ENCODE data around the gene CHST13. TPM values are rescaled to one million over a fixed set of nuclear protein-coding genes. Genes with fewer than 3 reads are reported as not detected.

CHST13 gene
- total RNA-seq, 4 donors from 2014 or later: 2.8 to 2.9 TPM; not detected in 2

DNA sequence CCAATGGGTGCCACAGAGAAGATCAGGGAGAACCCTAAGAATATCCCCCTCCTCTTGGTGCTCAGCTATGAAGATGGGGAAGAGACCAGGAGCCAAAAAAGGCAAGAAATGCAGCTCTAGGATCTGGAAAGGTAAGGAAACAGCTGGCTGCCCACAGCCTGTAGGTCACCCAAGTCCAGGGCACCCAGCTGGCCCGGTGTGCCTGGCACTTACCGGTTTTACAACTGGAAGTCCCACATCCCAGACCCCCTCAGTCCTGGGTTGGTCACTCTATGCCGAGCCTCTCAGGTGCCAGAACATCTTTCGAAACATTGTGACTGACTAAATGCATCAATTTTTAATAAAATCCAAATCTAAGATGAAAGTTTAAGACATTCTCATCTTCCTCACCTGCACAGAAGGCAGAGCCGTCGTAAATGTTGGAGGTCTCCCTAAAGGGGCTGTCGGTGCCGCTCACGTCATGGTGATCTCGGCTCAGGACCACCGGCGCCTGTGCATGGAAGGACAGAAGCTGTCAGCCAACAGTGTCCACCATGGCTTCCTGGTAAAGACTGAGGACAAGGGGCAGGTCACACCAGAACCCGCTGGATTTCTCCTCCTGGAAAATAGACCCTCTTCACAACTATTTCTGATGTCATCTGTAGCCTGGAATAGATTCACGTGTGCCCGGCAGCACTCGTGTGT, 34.9 kb upstream of the CHST13 start:
- no peaks in the 10 kb centered on the region for H3K36me3 ChIP-seq
- H3K4me1 ChIP-seq: no peaks in the 10 kb centered on the region
- DNase-seq: no peak
- no peak overlapping the region for H3K27ac ChIP-seq
- H3K27me3 ChIP-seq: no peaks in the 10 kb centered on the region
- H3K4me3 ChIP-seq: no peak overlapping the region
- H3K9me3 ChIP-seq: no peaks in the 10 kb centered on the region
- no peak for TF ChIP-seq POLR2A (IDR thresholded peaks at IDR 0.05)
- TF ChIP-seq, protein P1, sequence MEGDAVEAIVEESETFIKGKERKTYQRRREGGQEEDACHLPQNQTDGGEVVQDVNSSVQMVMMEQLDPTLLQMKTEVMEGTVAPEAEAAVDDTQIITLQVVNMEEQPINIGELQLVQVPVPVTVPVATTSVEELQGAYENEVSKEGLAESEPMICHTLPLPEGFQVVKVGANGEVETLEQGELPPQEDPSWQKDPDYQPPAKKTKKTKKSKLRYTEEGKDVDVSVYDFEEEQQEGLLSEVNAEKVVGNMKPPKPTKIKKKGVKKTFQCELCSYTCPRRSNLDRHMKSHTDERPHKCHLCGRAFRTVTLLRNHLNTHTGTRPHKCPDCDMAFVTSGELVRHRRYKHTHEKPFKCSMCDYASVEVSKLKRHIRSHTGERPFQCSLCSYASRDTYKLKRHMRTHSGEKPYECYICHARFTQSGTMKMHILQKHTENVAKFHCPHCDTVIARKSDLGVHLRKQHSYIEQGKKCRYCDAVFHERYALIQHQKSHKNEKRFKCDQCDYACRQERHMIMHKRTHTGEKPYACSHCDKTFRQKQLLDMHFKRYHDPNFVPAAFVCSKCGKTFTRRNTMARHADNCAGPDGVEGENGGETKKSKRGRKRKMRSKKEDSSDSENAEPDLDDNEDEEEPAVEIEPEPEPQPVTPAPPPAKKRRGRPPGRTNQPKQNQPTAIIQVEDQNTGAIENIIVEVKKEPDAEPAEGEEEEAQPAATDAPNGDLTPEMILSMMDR (IDR thresholded peaks at IDR 0.05): no peak

DNA sequence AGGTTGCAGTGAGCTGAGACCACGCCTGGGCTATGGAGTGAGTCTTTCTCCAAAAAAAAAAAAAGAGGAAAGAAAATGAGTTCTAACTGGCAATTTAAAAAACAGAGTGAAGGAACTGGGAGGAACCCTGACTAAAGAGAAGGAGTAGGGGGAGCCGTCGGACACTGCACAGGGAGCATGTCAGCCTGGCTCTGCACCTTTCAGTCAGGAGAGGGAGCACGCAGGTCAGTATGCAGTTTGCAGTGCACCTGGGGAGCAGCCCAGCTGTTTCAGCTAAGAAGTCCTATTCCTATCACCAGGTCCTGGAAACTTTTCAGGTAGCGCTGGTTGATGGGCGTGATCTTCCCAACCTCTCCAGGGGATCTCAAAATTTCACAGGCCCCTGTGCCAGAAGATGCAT, 33.3 kb upstream of the CHST13 start:
- Histone ChIP-seq H3K36me3 (no peaks in the 10 kb centered on the region), H3K4me3 (no peak overlapping the region), H3K4me1 (no peaks in the 10 kb centered on the region), H3K27ac (no peak overlapping the region), H3K9me3 (no peaks in the 10 kb centered on the region), H3K27me3 (no peaks in the 10 kb centered on the region)
- TF ChIP-seq, protein P1 (IDR thresholded peaks at IDR 0.05): no peak
- DNase-seq: no peak

DNA sequence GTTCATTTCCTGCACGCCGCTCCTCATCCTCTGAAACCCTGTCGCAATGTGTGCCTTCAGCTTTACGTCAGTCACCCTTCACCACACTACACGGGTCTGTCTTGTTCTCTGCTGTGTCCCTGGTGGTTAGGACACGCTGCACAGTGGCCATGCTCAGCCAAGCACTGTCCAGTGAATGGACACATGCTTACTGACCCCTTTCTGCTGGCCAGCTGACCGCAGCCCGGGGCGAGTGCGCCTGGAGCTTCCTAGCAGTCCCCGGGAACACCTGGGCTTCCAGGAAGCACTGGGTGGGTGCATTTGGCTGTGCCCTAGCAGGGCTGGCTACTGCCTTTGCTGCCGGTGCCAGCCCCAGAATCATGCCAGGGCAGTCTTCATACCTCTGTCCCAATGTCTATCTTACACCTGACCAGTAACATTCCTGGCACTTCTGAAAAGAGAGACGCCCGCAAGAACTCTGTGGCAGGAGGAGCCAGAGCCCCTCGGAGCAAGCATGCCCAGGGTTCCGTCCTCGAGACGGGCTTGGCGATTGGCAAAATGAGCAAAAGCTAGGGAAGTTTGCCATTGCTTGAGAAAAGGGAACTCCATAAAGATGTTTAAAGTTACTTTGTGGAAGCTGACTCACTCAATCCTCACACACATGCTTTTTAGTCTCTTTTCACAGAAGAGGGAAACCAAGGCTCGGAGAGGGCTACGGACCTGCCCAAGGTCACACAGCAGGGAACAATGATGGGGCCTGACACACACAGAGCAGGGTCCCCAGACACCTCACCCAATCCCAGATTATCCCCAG, 32.5 kb upstream of the CHST13 start:
- no peak overlapping the region for H3K4me3 ChIP-seq
- H3K27ac ChIP-seq: no peak overlapping the region
- no peaks in the 10 kb centered on the region for H3K4me1 ChIP-seq
- DNase-seq: no peak
- no peaks in the 10 kb centered on the region for H3K27me3 ChIP-seq
- no peaks in the 10 kb centered on the region for H3K36me3 ChIP-seq
- no peak for TF ChIP-seq POLR2A (IDR thresholded peaks at IDR 0.05)
- TF ChIP-seq, protein P1 (IDR thresholded peaks at IDR 0.05): no peak
- H3K9me3 ChIP-seq: no peaks in the 10 kb centered on the region

DNA sequence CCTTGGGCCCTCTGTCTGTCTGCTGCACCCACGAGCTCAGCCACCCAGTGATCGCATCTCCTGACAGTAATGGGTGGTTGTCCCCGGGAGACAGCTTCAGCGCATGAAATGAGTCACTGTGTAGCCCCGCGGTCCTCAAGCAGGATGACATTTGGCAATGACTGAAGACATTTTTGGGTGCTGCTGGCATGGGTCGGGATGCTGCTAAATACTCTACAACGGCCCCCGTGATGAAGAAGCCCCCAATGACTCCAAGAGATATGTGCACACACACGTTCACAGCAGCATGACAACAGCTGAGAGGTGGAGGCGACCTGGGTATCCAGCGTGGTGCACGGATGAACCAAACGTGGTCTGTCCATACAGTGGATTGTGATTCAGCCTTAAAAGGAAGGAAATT, 30.9 kb upstream of the CHST13 start:
- Histone ChIP-seq H3K4me3 (no peak overlapping the region), H3K27me3 (no peaks in the 10 kb centered on the region), H3K4me1 (no peaks in the 10 kb centered on the region), H3K36me3 (no peaks in the 10 kb centered on the region), H3K27ac (no peak overlapping the region), H3K9me3 (no peaks in the 10 kb centered on the region)
- DNase-seq: no peak
- no peak for TF ChIP-seq POLR2A (IDR thresholded peaks at IDR 0.05)
- TF ChIP-seq, protein P1 (IDR thresholded peaks at IDR 0.05): no peak

DNA sequence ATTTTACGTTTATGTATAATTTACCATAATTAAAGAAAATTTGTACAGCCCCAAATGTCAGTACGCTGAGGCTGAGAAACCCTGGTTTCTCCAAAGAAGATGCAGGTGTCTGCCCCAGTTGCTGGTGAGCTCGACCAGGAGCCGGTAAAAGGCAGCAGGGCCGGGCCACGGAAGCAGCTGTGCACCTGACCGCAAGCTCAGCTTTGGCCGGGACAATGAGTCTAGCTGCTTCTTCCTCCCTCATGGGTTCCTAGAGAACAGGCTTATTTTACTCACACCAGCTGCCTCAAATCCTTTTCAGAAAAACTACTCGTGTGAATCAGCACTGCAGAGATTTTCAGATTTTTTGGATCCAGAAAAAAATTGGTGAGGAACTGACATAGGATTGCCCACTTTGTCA, 30.2 kb upstream of the CHST13 start:
- H3K27me3 ChIP-seq: no peaks in the 10 kb centered on the region
- no peaks in the 10 kb centered on the region for H3K9me3 ChIP-seq
- TF ChIP-seq, protein P1 (IDR thresholded peaks at IDR 0.05): no peak
- no peak for TF ChIP-seq POLR2A (IDR thresholded peaks at IDR 0.05)
- no peaks in the 10 kb centered on the region for H3K36me3 ChIP-seq
- H3K4me3 ChIP-seq: no peak overlapping the region
- H3K27ac ChIP-seq: no peak overlapping the region
- H3K4me1 ChIP-seq: no peaks in the 10 kb centered on the region
- DNase-seq: no peak

All from Peyer's patch (tissue), 4 donors.